ENCODE data around the gene ST8SIA2.

ST8SIA2 gene

DNA sequence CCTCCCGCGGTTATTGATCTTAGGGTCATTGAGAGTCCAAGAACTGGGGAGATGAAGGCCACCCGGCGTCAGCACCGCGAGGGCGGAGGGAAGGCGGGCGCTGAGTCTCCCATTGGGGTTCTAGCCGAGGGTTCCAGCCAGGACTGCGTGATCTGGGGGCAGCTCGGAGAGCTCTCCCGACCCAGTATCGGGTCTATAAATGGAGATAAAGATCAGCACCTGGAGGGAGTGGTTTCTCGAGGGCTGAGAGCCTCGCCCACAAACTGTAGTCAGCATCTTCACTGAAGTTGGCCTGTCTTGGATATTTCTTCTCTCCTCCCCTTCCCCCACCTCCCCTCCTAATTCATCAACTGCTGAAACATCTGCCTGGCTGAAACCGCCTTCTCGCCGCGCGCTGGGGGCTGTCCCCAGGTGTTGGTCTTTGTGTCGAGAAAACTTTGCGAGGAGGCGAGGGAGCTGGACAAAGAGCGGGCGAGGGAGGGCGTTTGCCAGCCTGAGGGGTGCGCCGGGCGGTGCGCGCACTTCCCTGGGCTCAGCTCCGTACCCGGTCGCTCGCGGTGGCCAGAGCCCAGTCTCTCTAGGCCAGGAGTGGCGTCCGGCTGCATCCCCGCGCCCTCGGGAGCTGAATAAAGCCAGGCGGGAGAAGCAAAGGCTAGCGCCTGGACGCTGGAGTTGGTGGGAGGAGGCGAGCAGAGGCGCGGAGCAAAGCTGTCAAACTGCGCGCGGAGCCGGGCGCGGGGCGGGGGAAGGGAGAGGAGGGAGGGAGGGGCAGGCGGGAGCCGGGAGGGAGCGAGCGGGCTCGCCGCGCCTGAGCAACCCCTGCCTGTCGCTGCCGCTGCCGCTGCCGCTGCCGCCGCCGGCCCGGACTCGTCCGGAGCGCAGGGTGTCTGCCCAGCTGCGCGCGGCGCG, at the start of gene ST8SIA2:
Gene ST8SIA2 (plus strand): TSS at position 811 of the 909 bp plus-strand sequence. CDS start 184 bp downstream, outside the sequence.
- DNase-seq (ENCODE audit: low read depth), result no peak

- DNase-seq (ENCODE audit: low read depth), result no peak
Observed at GRCh38 chr15:92343924-92344643, 49.6 kb upstream of the ST8SIA2 start.

DNA sequence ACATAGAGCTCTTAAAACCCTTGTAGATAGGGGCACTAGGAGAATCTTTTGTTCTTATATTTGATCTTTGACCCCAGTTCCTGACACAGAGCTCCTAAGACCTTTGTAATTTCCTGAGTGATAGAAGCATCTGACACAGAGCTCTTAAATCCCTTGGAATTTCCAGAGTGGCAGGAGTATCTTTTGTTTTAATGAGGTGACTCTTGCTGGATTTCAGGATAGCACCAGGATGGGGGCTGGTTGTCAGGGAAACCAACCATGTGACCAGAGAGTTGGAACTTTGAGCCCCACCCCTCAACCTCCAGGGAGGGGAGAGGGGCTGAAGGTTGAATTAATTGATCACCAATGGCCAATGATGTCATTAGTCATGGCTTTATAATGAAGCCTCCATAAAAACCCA, 47.6 kb upstream of the ST8SIA2 start:
- DNase-seq (ENCODE audit: low read depth), result no peak

- no peak for DNase-seq (ENCODE audit: low read depth)
Observed at GRCh38 chr15:92355307-92355706, 38.4 kb upstream of the ST8SIA2 start.

- no peak for DNase-seq (ENCODE audit: low read depth)
Observed at GRCh38 chr15:92361321-92362000, 32.2 kb upstream of the ST8SIA2 start.

DNA sequence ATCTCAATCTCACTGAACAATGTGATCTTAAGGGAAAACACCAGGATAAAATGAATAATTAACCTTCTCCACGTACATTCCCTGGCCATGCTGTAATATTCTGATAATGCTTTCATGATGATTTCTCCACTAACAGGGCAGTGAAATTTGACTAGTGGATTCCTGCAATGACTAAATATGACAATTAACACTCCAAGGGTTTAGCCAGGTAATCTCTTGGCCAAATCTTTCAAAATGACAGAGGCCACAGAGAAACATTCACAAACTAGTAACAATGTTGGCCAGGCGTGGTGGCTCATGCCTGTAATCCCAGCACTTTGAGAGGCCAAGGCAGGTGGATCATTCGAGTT, 31.7 kb upstream of the ST8SIA2 start:
- no peak for DNase-seq (ENCODE audit: low read depth)

DNA sequence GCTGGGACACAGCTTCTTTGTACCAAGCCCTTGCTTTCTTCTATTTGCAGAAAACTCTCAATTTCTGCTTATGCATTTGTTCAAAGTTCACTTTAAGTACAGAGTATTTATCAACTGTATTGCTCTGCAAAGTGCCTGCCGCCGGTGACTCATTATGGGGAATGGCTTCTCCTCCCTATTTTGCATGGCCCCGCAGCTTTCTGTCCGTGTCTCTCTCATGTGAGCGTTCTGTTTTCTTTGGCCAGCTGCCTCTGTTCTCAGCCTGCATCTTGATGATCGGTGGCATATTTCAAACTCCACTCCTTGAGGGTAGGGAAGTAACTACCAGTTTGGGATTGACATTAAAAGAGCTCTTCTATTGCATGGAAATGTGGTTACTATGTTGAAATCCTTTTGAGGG, 28.6 kb upstream of the ST8SIA2 start:
- no peak for DNase-seq (ENCODE audit: low read depth)

DNA sequence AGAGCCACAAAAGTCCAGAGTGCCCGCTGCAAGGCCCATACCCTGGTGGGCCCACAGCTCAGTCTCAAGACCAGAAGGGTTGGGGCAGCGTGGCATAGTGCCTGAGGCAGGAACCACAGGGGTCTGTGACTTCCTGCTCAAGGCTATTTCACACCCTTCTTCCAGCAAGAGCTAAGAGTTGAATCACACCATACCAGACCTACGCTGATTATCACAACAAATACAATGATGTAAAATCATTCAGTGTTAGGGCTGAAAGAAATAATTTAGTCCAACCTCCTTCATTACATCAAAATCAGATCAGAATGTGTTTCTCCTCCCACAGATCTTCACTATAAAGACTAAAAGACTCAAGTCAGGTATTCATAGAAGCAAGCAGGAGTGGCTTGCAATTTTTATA, 27.8 kb upstream of the ST8SIA2 start:
- DNase-seq (ENCODE audit: low read depth), result no peak

DNA sequence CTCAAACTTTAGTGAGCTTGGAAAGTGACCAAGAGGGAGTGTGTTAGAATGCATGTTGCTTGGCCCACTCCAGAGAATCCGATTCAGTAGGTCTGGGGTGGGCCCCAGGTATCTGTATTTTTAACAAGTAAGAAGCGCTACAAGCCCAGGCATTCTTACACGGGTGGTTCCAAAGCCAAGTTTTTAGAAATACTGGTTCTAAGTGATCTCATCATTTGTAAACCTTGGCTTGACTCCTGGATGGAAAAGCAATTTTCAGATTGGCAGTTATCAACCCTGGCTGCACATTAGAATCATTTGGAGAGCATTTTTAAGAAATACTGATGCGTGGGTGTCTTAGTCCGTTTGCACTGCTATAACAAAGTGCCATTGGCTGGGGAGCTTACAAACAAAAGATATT, 27.3 kb upstream of the ST8SIA2 start:
- DNase-seq (ENCODE audit: low read depth), result no peak

DNA sequence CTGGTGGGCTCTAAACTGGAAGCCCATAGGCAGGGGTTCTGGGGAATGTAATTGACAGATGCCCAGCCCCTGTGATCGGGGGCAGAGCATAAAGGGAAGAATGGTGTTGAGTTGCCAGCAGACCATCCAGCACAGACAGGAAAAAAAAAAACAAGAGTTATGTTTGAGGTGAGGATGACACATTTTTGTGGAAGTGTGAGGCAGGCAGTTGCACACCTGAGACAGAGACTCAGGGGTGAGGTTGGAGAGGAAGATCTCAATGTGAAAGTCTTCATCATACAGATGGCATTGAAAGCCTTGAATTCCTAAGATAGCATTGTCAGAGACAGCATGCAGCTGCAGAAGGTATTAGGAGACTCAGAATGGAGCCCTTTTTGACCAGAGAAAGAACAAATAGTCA, 18.6 kb upstream of the ST8SIA2 start:
- DNase-seq (ENCODE audit: low read depth), result no peak

- no peak for DNase-seq (ENCODE audit: low read depth)
Observed at GRCh38 chr15:92376109-92376508, 17.6 kb upstream of the ST8SIA2 start.

DNA sequence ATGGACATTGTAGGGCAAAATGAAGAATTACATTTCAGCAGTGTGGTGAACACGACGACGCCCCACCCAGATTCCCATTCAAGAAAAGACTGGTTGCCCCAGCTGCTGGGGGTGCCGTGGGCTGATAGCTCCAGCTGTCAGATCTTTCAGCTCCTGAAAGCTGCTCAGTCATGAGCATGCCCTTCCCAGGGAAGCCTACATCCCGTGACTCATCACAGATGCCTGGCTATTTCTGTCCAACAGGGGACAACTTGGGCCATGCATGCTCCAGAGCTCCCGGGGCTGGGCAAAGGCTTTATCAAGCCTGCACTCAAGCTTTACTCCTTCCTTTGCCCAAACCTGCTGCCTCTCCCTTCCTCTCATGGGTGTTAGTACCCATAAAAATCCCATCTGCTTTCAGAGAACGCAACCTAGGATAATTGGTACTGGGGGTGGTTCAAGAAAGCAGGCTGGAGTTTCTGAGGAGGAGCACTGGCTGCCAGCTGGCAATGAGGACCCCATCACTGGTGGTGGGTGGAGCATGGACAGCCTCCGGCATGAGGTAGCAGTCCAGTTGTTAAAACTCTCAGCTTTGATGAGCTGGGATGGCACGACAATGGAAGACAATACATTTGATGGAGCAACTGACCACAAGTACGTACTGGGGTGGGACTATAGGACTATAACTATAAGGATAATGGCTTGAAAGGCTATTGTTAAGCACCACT, 16.4 kb upstream of the ST8SIA2 start:
- DNase-seq (ENCODE audit: low read depth), result no peak

DNA sequence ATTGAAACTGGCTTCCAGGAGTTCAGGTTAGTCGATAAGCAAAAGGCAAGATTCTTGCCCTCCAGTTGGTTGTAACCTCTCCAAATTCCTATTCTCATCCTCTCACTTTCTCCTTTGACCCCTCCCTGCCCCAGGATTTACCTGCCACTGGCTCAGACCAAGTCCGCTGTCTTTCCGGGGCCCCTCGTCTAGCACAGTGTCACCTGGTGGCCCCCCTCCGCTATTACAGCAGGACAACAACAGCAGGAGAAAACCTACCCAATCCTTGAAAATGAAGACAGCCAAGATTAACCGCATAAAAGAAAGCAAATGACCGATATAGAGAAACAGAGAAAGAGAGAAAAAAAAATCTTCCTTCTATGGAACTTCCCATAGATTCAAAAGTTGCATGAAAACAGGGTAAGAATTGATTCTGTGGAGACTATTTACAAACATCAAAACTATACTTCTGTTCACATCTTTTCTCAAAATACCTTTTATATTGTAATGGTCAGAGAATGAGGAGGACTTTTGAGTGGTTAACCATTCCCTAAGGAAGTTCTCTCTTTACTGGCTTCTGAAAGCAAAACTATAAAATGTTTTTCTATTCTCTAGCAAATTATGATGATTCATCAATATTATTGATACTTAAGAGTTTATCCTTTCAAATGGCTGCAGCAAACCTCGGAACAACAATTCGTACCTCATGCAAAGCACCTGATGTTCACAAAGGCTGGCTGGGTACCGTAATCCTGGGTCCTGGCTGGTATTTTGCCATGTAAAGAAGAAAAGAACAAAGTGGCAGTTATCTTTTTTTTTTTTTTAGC, 10.0 kb upstream of the ST8SIA2 start:
- DNase-seq (ENCODE audit: low read depth), result no peak

DNA sequence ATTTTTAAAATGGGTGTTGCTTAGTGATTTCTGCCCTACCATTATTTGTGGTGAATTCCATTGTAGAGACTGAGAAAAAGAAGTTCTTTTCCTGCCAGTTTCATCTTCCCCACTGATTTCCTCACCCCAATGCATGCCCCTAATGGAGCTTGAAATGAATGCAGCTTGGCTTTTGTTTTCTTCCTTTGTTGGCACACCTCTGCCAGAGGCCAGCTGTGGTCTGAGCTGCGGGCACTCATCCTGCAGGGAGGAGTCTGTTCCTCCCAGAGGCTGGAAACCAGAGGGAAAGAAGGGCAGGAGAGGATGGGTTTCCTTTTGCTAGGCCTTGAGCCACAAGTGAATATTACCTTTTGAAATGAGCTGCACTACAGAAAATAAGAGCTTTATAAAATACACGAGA, 9.3 kb upstream of the ST8SIA2 start:
- no peak for DNase-seq (ENCODE audit: low read depth)

DNA sequence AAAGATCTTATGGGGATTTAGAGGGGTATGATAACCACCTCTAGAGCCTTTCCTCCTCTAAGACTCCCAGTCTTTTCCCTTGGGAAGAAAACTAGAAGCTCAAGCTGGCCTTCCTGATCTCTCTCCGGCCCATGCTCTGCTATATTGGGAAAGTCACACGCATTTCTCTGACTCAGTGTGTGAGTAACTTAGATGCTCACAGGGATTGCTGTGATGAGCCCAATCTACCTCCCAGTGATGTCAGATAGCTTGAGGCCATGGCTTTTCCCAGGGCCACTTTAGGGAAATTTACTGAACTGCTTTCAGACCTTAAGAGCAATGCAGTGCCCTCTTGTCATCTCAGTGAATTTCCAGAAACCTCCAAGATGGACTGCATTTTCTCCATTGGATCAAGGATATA, 8.6 kb upstream of the ST8SIA2 start:
- DNase-seq (ENCODE audit: low read depth), result no peak

- no peak for DNase-seq (ENCODE audit: low read depth)
Observed at GRCh38 chr15:92391640-92392039, 2.0 kb upstream of the ST8SIA2 start.

GRCh38 chr15:92392462-92392861, 1.2 kb upstream of the ST8SIA2 start:
- no peak for DNase-seq (ENCODE audit: low read depth)

- DNase-seq (ENCODE audit: low read depth), result no peak
Observed at GRCh38 chr15:92393980-92394308, 263 bp downstream of the ST8SIA2 start.

DNA sequence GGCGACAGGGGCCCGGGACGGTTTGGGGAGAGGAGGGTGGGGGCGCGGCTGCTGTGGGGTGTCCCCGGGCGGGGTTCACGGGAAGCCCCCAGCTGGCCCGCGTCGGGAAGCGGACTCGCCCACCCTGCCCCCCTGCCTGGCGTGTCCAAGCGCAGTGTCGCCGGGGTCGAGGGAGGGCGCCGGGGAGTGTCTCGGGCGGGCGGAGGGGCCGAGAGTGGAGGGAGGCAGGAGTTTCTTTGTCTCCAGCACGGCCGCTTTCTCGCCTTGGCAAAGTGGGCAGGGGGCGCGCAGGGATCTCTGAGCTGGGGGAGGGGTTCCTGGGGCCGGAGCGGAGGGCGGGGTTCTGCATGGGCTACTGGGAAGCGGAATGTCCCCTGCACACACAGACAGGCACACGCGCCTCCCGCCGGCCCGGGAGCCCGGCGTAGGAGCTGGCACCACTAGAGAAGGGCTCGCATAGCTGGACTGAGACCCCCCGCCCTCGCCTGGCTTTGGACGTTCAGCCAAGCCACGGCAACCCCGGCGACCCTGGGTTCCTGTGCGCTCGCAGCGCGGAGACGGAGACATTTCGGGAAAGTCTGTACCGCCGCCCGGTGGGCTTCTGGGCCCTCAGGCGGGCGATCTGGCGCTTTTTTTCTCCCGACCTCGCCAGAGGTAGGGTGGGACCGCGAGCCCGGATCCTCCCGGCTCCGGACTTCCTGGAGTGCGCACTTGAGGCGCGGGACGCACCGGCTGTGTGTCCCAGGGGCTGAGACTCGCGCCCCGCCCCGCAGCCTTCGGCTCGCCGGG, 822 bp downstream of the ST8SIA2 start:
- no peak for DNase-seq (ENCODE audit: low read depth)

DNA sequence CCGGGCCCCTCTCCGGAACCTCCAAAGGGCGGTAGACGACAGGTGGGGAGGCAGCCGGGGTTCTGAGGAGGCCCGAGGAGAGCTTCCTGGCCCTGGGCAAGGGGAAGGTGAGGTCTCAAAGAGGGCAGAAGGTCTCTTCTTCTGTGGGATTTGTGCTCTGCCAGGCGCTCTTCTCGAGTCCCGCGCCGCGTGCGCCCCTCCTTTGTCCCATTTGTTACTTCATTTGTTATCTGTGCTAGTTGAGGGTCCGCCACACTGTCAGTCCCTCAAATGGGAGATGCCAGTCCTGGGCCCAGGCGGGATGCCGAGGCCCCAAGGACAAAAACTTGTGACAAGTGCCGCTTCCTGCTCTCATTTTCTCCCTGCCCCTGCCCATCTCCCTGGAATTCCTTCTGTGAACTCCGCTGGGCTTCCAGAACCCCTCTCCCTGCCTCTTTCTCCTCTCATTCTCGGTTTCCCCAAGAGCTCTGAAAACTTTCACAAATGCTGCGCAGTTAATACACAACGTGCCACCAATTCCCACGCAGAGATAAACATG, 1.5 kb downstream of the ST8SIA2 start:
- DNase-seq (ENCODE audit: low read depth), result no peak

Measured in fibroblast of gingiva (primary cell).